Measurements from ENCODE around the gene KCNK10. TPM values are rescaled to one million over a fixed set of nuclear protein-coding genes. Genes with fewer than 3 reads are reported as not detected.

KCNK10 gene
- total RNA-seq, 2 donors from 2014 or later: 4.9 TPM; not detected in 1

GRCh38 chr14:88311780-88312179 is 11.3 kb downstream of the KCNK10 start:
- no peak for DNase-seq (ENCODE audit: low spot score)
- no peaks in the 10 kb centered on the region for H3K36me3 ChIP-seq
- no peaks in the 10 kb centered on the region for H3K9me3 ChIP-seq
- WGBS: 72% methylated on average over 3 of the region's 3 CpGs
- H3K27ac ChIP-seq: no peak overlapping the region
- no peaks in the 10 kb centered on the region for H3K4me1 ChIP-seq (replicated peaks)
- H3K27me3 ChIP-seq (replicated peaks; ENCODE audit: insufficient read depth): no peaks in the 10 kb centered on the region
- H3K4me3 ChIP-seq: no peak overlapping the region
- TF ChIP-seq POLR2AphosphoS5 (IDR thresholded peaks at IDR 0.05): no peak
- no peak for TF ChIP-seq POLR2A (IDR thresholded peaks at IDR 0.05)
- TF ChIP-seq, protein P1, sequence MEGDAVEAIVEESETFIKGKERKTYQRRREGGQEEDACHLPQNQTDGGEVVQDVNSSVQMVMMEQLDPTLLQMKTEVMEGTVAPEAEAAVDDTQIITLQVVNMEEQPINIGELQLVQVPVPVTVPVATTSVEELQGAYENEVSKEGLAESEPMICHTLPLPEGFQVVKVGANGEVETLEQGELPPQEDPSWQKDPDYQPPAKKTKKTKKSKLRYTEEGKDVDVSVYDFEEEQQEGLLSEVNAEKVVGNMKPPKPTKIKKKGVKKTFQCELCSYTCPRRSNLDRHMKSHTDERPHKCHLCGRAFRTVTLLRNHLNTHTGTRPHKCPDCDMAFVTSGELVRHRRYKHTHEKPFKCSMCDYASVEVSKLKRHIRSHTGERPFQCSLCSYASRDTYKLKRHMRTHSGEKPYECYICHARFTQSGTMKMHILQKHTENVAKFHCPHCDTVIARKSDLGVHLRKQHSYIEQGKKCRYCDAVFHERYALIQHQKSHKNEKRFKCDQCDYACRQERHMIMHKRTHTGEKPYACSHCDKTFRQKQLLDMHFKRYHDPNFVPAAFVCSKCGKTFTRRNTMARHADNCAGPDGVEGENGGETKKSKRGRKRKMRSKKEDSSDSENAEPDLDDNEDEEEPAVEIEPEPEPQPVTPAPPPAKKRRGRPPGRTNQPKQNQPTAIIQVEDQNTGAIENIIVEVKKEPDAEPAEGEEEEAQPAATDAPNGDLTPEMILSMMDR (IDR thresholded peaks at IDR 0.05): no peak
- intact Hi-C loops (cut with DNase I): no loop called here

GRCh38 chr14:88310449-88310848 is 12.6 kb downstream of the KCNK10 start:
- TF ChIP-seq, protein P1 (IDR thresholded peaks at IDR 0.05): no peak
- TF ChIP-seq POLR2AphosphoS5 (IDR thresholded peaks at IDR 0.05): no peak
- no peak for TF ChIP-seq POLR2A (IDR thresholded peaks at IDR 0.05)
- intact Hi-C loops (cut with DNase I): no loop called here
- no peak overlapping the region for H3K4me3 ChIP-seq
- H3K27ac ChIP-seq: no peak overlapping the region
- DNase-seq (ENCODE audit: low spot score): no peak
- H3K4me1 ChIP-seq (replicated peaks): no peaks in the 10 kb centered on the region
- no peaks in the 10 kb centered on the region for H3K36me3 ChIP-seq
- no peaks in the 10 kb centered on the region for H3K9me3 ChIP-seq
- WGBS: 37% methylated on average over 4 of the region's 4 CpGs
- H3K27me3 ChIP-seq (replicated peaks; ENCODE audit: insufficient read depth): no peaks in the 10 kb centered on the region

- no peak for DNase-seq (ENCODE audit: low spot score)
- no peaks in the 10 kb centered on the region for H3K27me3 ChIP-seq (replicated peaks; ENCODE audit: insufficient read depth)
- no peaks in the 10 kb centered on the region for H3K9me3 ChIP-seq
- no peak overlapping the region for H3K4me3 ChIP-seq
- H3K4me1 ChIP-seq (replicated peaks): no peaks in the 10 kb centered on the region
- no peak overlapping the region for H3K27ac ChIP-seq
- H3K36me3 ChIP-seq: no peaks in the 10 kb centered on the region
- intact Hi-C loops (cut with DNase I): no loop called here
- 88% methylated on average over 4 of the region's 4 CpGs for WGBS
- TF ChIP-seq, protein P1 (IDR thresholded peaks at IDR 0.05): no peak
- TF ChIP-seq POLR2AphosphoS5 (IDR thresholded peaks at IDR 0.05) (no peak), POLR2A (IDR thresholded peaks at IDR 0.05) (no peak)
These were observed 13.0 kb downstream of the KCNK10 start for GRCh38 chr14:88310021-88310420.

DNA sequence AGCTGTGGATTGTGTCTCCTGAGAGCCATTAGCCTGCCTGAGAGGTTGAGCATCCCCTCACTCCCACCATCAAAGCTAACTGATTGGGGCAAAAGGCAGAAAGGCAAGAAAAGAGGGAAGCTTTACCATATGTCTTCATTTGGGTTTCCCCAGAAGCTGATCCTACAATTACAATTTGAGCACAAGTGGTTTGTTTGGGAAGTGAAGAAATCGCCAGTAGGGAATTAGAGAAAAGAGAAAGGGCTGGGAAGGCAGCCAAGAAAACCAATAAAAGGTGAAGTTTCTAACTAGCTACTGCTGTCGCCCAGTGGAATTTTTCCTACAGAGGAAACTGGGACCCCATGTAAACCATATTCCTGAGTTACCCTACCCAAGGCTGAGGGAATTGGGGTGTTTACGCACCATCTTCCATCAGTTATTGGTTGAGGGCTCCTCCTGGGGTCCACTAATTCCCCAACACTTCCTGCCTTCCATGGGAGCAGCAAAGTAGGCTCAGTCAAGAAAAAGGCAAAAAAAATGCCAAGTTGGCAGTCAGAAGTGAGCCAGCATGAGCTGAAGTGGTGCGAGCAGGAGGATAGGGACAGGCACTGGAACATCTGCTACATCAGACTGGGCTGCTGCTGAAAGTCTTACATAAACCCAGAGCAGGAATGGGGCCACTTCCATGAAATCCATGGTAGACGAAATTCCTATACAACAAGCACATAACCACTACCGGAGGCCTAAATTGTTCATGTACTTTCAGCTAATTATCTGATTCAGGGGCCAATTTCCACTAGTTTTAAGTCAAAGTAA is 17.3 kb downstream of the KCNK10 start:
- intact Hi-C loops (cut with DNase I): no loop called here
- TF ChIP-seq, protein P1 (IDR thresholded peaks at IDR 0.05): no peak
- no peak for TF ChIP-seq POLR2A (IDR thresholded peaks at IDR 0.05)
- no peak for TF ChIP-seq POLR2AphosphoS5 (IDR thresholded peaks at IDR 0.05)
- WGBS: 60% methylated on average over 6 of the region's 6 CpGs
- Histone ChIP-seq H3K36me3 (no peaks in the 10 kb centered on the region), H3K4me1 (replicated peaks) (no peaks in the 10 kb centered on the region), H3K9me3 (no peaks in the 10 kb centered on the region), H3K27me3 (replicated peaks; ENCODE audit: insufficient read depth) (no peaks in the 10 kb centered on the region), H3K4me3 (no peak overlapping the region), H3K27ac (no peak overlapping the region)
- no peak for DNase-seq (ENCODE audit: low spot score)

GRCh38 chr14:88303041-88303440 is 20.0 kb downstream of the KCNK10 start:
- no peak for DNase-seq (ENCODE audit: low spot score)
- Histone ChIP-seq H3K27ac (no peak overlapping the region), H3K9me3 (no peaks in the 10 kb centered on the region), H3K27me3 (replicated peaks; ENCODE audit: insufficient read depth) (no peaks in the 10 kb centered on the region), H3K36me3 (no peaks in the 10 kb centered on the region), H3K4me3 (no peak overlapping the region), H3K4me1 (replicated peaks) (no peaks in the 10 kb centered on the region)
- intact Hi-C loops (cut with DNase I): no loop called here
- TF ChIP-seq POLR2A (IDR thresholded peaks at IDR 0.05) (no peak), POLR2AphosphoS5 (IDR thresholded peaks at IDR 0.05) (no peak)
- TF ChIP-seq, protein P1 (IDR thresholded peaks at IDR 0.05): no peak
- 77% methylated on average over 3 of the region's 3 CpGs for WGBS
